Dermis blood vessel endothelial cell (primary cell): Measurements from ENCODE around the gene GFAP. TPM values are rescaled to one million over a fixed set of nuclear protein-coding genes. Genes with fewer than 3 reads are reported as not detected.

Source experiments
- DNase-seq: peaks from one replicate; pipeline ENCODE4 v3.0.0; 2010
- total RNA-seq: library from RNA; depleted of rRNA; stranded (reverse); fragments of >200 nt; gene quantifications from 2 replicates; pipeline ENCODE4 v1.2.3, GENCODE V29; 2014

The GFAP gene
- total RNA-seq, 1 donor from 2014 or later = 0.51 TPM

DNA sequence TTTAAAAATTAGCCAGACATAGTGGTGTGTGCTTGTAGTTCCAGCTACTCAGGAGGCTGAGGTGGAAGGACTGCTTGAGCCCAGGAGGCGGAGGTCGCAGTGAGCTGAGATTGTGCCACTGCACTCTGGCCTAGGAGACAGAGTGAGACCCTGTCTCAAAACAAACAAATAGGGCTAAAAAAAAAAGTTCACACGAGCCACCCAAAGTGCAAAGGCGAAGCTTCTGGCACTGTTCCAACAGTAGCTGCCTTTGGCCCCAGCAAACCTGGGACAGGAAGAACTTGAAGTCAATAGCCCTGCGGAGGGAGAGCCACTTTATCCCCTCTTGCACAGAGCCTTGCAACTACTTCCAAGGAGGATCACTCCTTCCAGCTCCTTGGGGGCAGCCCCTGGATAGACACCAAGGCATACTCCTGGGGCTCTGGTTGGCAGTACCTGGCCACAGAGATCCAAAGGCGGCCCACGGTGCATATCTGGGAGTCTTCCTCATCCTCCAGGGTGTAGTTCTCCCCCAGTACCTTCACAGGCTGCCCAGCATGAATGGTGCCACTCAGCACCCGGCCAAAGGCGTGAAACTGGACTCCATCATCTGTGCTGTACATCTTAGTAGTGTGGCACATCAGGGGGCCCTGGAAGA is 52.9 kb downstream of the GFAP start:
- peak; percentile 15 for DNase-seq

DNA sequence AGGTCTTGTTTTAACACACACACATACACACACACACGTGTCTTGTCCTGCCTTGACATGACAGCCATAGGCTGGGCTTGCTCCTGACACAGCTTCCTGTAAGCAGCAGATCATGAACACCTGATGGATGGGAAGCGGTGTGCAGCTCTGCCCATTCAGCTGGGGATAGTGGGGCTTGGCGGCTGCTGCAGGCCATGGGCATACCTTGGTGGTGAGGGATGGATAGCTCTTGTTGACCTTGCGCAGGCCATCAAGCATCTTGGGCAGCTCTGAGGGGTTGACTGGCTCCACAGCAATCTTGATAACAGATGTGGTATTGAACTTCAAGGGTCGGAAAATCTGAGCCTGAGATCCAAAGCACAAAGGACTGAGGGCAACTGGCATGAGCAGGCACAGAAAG is 55.6 kb downstream of the GFAP start:
- DNase-seq = no peak

DNA sequence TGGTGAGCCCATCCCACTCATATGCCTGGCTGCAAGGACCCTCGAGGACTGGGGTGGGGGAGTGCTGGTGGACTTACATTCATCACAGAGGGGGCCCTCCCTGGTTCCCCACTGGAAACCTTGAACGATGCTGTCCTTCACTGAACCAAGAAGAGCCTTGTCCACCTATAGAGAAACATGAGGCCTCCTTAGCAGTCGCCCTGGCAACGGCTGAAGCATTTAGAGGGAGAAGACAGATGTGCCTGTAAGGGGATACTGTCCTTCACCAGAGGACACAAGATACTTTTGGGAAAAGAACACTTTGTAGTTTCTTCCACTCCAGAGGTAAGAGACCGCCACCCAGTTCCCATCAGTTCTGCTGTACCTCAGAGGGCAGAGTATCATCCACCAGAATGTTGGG is 61.1 kb downstream of the GFAP start:
- DNase-seq = no peak

Other genes starting within 250 kb of the GFAP start
- gene CCDC43, start 225.7 kb downstream of the GFAP start, total RNA-seq = 40.2 and 45.5 TPM in 2 replicates
- gene DBF4B, start 206.8 kb downstream of the GFAP start, total RNA-seq = 2.6 and 7.7 TPM in 2 replicates
- gene ADAM11, start 156.5 kb downstream of the GFAP start, total RNA-seq = under 0.01 and 0.09 TPM in 2 replicates
- gene GJC1, start 85.2 kb downstream of the GFAP start, total RNA-seq = 7.5 and 13.9 TPM in 2 replicates
- gene HIGD1B, start 67.6 kb downstream of the GFAP start, total RNA-seq = not detected in 2 replicates
- gene EFTUD2, start 16.1 kb downstream of the GFAP start, total RNA-seq = 154 and 298 TPM in 2 replicates
- 1.4 and 7.3 TPM in 2 replicates for gene KIF18B, start 32.3 kb upstream of the GFAP start, total RNA-seq
- gene C1QL1, start 52.8 kb upstream of the GFAP start, total RNA-seq = 0.14 TPM in 1 of 2 replicates, not detected in the other
- 33.8 and 36.4 TPM in 2 replicates for gene DCAKD, start 136.1 kb upstream of the GFAP start, total RNA-seq
- gene NMT1, start 145.8 kb upstream of the GFAP start, total RNA-seq = 69.4 and 79.1 TPM in 2 replicates
- gene PLCD3, start 217.0 kb upstream of the GFAP start, total RNA-seq = 51.3 and 51.4 TPM in 2 replicates
- 4.5 and 4.9 TPM in 2 replicates for gene ACBD4, start 220.2 kb upstream of the GFAP start, total RNA-seq
- 7.0 and 11.0 TPM in 2 replicates for gene HEXIM1, start 233.0 kb upstream of the GFAP start, total RNA-seq
- gene HEXIM2, start 246.4 kb upstream of the GFAP start, total RNA-seq = 4.1 and 4.8 TPM in 2 replicates